ENCODE results near the gene HOATZ. TPM values are rescaled to one million over a fixed set of nuclear protein-coding genes. Genes with fewer than 3 reads are reported as not detected.

HOATZ gene
- total RNA-seq (2022; extraction: Qiagen RNA extraction) = not detected in 5 replicates

DNA sequence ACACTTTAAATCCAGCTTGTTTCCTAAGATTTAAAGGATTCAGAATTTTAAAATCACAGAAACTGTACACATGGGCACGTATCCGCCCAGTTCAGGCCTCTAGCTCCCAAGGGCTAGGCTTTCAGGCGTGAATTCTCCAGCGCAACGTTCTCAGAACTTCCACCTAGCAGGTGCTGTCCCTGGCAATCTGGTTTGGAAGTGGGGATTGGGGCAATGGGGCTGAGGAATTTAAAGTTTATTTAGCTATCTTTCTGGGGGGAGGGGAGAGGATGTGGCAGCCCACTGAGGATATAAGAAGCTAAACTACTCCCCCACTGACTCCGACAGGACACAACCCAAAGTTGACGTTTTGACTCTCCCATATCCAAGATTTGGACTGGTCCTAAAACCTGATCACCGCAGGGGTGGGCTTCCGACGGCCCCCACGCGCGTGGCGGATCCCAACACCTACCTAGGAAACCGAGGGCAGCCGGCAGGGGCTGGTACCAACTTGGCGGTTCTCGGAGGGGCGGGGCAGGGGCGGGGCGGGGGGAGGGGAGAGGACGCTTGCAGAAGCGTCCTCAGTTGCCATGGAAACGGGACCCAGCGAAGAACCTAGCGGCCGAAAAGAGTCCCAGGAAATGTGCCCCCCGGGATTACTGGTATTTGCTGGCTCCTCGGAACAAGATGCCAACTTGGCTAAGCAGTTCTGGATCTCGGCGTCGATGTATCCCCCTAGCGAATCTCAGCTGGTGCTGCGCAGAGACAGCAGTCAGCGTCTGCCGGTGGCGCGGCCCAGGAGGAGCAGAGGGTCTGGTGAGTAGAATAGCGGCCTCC, at the start of gene HOATZ:
TSS of gene HOATZ (plus strand) at position 563 of the 816 bp plus-strand sequence. CDS start at position 570, 7 bp downstream.

DNA sequence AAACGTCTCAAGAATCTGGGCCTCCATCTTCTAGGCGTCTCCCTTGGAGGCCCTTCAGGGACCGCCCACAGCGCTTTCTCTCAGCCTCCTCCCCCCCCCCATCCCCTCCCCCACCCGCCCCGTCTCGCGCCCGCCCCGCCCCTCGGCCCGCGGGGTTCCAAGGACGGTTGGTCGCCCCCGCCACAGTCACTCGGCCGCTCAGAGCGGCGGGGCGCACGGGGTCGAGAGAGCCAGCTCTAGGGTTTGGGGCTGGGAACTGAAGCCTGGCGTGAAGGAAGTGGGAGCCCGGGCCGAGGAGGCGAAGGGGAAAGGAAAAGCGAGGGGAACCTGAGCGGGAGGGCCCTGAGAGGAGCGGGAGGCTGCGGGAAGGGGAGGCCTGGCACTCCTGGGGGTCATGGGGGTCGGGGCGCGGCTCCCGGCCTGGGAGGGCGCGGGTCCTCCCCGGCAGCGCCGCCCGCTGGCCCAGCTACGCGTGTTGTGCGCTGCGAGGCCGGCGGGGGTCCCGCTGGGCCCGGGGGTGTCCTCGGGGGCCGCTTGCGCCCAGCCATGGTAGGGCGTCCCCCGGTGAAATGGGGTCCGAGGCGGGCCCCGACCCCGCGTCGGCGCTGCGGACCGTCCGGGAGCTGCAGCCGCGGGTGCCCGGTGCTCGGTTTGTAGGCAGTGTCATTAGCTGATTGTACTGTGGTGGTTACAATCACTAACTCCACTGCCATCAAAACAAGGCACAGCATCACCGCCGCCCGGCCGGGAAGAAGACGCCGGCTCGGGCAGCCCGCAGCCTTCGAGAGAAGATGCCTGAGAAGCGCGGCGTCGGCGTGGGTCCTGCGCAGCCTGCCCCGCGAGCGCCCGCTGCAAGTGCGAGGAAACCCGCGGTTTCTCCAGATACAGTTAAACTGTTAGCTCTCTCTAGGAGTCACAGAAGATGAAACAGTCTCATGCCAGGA, 2.0 kb upstream of the HOATZ start, which contains the start of gene BTG4:
TSS of gene BTG4 (minus strand) at position 91 of the 944 bp plus-strand sequence. CDS start 13,610 bp downstream, outside the sequence.

DNA sequence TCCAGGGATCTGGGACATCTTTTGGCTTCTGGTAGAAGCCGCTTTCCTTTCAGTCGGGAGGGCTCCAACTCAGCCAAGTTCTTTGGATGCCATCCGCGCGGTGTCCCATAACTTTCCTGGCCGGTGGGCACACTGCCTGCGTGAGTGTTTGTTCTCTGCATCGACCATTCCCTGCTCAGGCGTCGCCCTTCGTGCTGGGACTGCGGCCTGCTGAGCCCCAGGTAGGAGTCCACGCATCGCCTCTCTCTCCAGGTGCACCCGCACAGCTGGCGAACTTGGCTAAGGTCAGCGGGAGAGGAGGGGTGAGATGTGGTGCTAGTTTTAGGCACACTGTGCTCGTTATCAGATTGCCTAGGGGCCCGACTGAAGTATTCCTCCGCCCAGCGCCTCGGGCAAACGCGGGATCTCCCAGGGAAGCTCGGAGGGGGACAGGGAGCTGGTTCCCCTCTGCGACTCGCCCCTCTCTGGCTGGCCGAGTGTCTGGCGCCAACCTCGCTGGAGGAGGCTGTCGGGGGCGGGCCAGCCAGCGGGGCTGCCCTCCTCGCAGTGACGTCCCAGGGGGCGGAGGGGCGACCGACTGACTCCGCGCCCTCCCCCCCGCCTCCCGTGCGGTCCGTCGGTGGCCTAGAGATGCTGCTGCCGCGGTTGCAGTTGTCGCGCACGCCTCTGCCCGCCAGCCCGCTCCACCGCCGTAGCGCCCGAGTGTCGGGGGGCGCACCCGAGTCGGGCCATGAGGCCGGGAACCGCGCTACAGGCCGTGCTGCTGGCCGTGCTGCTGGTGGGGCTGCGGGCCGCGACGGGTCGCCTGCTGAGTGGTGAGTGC, 25.7 kb downstream of the HOATZ start, which contains the start of gene LAYN:
TSS of gene LAYN (plus strand) at position 607 of the 823 bp plus-strand sequence. CDS start at position 731, 124 bp downstream.

Other genes starting within 250 kb of the HOATZ start
- gene POU2AF3, start 216.2 kb upstream of the HOATZ start, total RNA-seq (2022; extraction: Qiagen RNA extraction) = 0.73 to 1.3 TPM (median 0.79 TPM) in 5 replicates
- not detected in 5 replicates for gene POU2AF1, start 135.5 kb upstream of the HOATZ start, total RNA-seq (2022; extraction: Qiagen RNA extraction)
- gene BTG4, start 2.4 kb upstream of the HOATZ start, total RNA-seq (2022; extraction: Qiagen RNA extraction) = 0.08 to 0.18 TPM (median 0.12 TPM) in 3 of 5 replicates, not detected in the others
- 4.3 to 6.5 TPM (median 4.9 TPM) in 5 replicates for gene LAYN, start 25.9 kb downstream of the HOATZ start, total RNA-seq (2022; extraction: Qiagen RNA extraction)
- 4.6 to 6.1 TPM (median 5.5 TPM) in 5 replicates for gene SIK2, start 87.7 kb downstream of the HOATZ start, total RNA-seq (2022; extraction: Qiagen RNA extraction)